Measurements from ENCODE around the gene AQP6.

DNA sequence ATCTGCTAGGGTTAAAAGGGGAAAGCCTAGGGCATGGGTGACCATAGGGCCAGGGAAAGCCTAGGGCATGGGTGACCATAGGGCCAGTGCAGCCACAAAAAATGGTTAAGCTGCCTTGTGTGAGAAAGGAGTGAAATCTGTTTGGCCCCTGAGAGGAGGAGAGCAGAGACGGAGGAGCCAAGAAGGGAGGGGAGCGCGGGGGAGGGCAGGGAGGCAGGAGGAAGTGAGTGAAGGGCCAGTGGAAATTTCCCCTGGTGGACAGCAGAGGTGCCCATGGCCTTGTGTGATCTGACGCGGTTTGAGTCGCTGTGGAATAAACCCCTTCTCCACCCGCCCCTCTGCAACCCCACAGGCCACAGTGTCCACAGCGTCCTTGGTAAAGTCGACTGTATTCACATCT lies 618 bp upstream of the AQP6 start:
- TF ChIP-seq CEBPB (IDR thresholded peaks at IDR 0.05), result no peak
- no peak for TF ChIP-seq EP300 (IDR thresholded peaks at IDR 0.05; ENCODE audit: borderline replicate concordance)
- no peak for TF ChIP-seq EGR1 (IDR thresholded peaks at IDR 0.05)
- TF ChIP-seq RAD21 (IDR thresholded peaks at IDR 0.05; ENCODE audit: low read depth), result no peak
